H1 (cell line): ENCODE data around the gene IQSEC3. TPM values are rescaled to one million over a fixed set of nuclear protein-coding genes. Genes with fewer than 3 reads are reported as not detected.

Experiments used
- CTCF ChIA-PET: fragments of 300-600 bp; sonication (Branson Sonifier 250); formaldehyde crosslinking; loops from one replicate; lab custom pipeline; 2021; ENCODE audit not compliant: partially characterized antibody; lab: Charles Lee
- POLR2A ChIA-PET: fragments of 300-600 bp; sonication (Branson Sonifier 250); formaldehyde crosslinking; loops from one replicate; lab custom pipeline; 2021; ENCODE audit warnings: inconsistent platforms; ENCODE audit not compliant: partially characterized antibody; lab: Charles Lee
- DNase-seq, 2 experiments: peaks; one replicate each; pipeline versions ENCODE4 v3.0.0 to v3.0.0-alpha.2; 2010 to 2022; ENCODE audit warnings: low spot score in 2 of 2, low read depth in 1 of 2, mixed read lengths in 1 of 2
- FAIRE-seq: peaks from 2 replicates; lab custom pipeline; 2011; peaks lifted over from hg19 to GRCh38; lab: Jason Lieb, UNC
- H2AFZ ChIP-seq: 2 replicates; pipeline ENCODE4 v1.8.1; 2012; ENCODE audit warnings: low read length, inconsistent platforms
- H2AK5ac ChIP-seq: 2 replicates; pipeline ENCODE4 v1.6.1; 2013; ENCODE audit warnings: low read depth, low read length
- H2BK120ac ChIP-seq: replicated peaks from 2 replicates; pipeline ENCODE3; 2013; ENCODE audit warnings: low read depth, low read length, inconsistent platforms
- H2BK12ac ChIP-seq: 2 replicates; pipeline ENCODE4 v1.6.1; 2013; ENCODE audit warnings: low read depth, low read length
- H2BK15ac ChIP-seq: 2 replicates; pipeline ENCODE4 v1.6.1; 2013; ENCODE audit warnings: low read length
- H2BK20ac ChIP-seq: 2 replicates; pipeline ENCODE4 v1.6.1; 2013; ENCODE audit warnings: low read length
- H2BK5ac ChIP-seq: 2 replicates; pipeline ENCODE4 v1.6.1; 2013; ENCODE audit warnings: low read depth, low read length
- H3K14ac ChIP-seq: 2 replicates; pipeline ENCODE4 v1.6.1; 2013; ENCODE audit warnings: inconsistent platforms; ENCODE audit not compliant: insufficient read length
- H3K18ac ChIP-seq: 2 replicates; pipeline ENCODE4 v1.6.1; 2013; ENCODE audit warnings: low read length; ENCODE audit errors: extremely low read depth
- H3K23ac ChIP-seq: 2 replicates; pipeline ENCODE4 v1.6.1; 2013; ENCODE audit warnings: inconsistent platforms; ENCODE audit not compliant: insufficient read length
- H3K23me2 ChIP-seq: 2 replicates; pipeline ENCODE4 v1.6.1; 2013; ENCODE audit warnings: low read depth, low read length
- H3K27ac ChIP-seq: 2 replicates; pipeline ENCODE4 v1.6.1; 2011; ENCODE audit warnings: low read depth, low read length, inconsistent platforms
- H3K27me3 ChIP-seq, 4 experiments: replicated peaks in 1 of 4; 1 replicate in 1 of 4; 2 replicates in 3 of 4; pipeline versions ENCODE4 v1.6.1 to v1.8.1; 2011 to 2013; ENCODE audit warnings: low read length in 3 of 4, mild to moderate bottlenecking in 3 of 4, inconsistent platforms in 2 of 4, mixed read lengths in 2 of 4, moderate library complexity in 1 of 4; ENCODE audit not compliant: control insufficient read depth in 3 of 4, insufficient read depth in 3 of 4; ENCODE audit errors: extremely low read depth in 1 of 4
- H3K36me3 ChIP-seq, 4 experiments: 2 replicates each; pipeline versions ENCODE4 v1.6.1 to v1.8.1; 2011 to 2013; ENCODE audit warnings: mild to moderate bottlenecking in 4 of 4, low read length in 3 of 4, moderate library complexity in 2 of 4, control low read depth in 1 of 4, inconsistent platforms in 1 of 4; ENCODE audit not compliant: insufficient read depth in 4 of 4, control insufficient read depth in 2 of 4
- H3K4ac ChIP-seq: replicated peaks from 2 replicates; pipeline ENCODE3; 2013; ENCODE audit warnings: low read length, low read depth, mixed read lengths, inconsistent platforms; ENCODE audit not compliant: insufficient read length
- H3K4me1 ChIP-seq, 4 experiments: replicated peaks in 1 of 4; 1 replicate in 1 of 4; 2 replicates in 3 of 4; pipeline versions ENCODE4 v1.6.1 to v1.8.1; 2011 to 2013; ENCODE audit warnings: low read length in 3 of 4, inconsistent platforms in 2 of 4, mixed read lengths in 1 of 4; ENCODE audit not compliant: insufficient read depth in 4 of 4, control insufficient read depth in 3 of 4
- H3K4me2 ChIP-seq, 2 experiments: 2 replicates each; pipeline versions ENCODE4 v1.6.1 to v1.8.1; 2011 to 2013; ENCODE audit warnings: low read depth in 2 of 2, low read length in 2 of 2, control low read depth in 1 of 2, inconsistent platforms in 1 of 2, mild to moderate bottlenecking in 1 of 2; ENCODE audit not compliant: insufficient read depth in 1 of 2
- H3K4me3 ChIP-seq, 4 experiments: fragments of 200-600, 300-600 bp in 1 of 4; sonication (generic), shearing (Covaris generic), sonication (Bioruptor Twin) in 1 of 4; 2 replicates each; pipeline versions ENCODE4 v1.5.1 to v1.8.1; 2011 to 2016; ENCODE audit warnings: low read length in 4 of 4, low read depth in 3 of 4, control low read depth in 2 of 4, inconsistent platforms in 2 of 4, mild to moderate bottlenecking in 2 of 4, mixed read lengths in 1 of 4, moderate library complexity in 1 of 4; ENCODE audit not compliant: insufficient read depth in 2 of 4; ENCODE audit errors: extremely low read depth in 1 of 4
- H3K56ac ChIP-seq: replicated peaks from 2 replicates; pipeline ENCODE3; 2013; ENCODE audit warnings: low read depth, mild to moderate bottlenecking, mixed read lengths, low read length, inconsistent platforms; ENCODE audit not compliant: insufficient read length
- H3K79me1 ChIP-seq: 2 replicates; pipeline ENCODE4 v1.6.1; 2013; ENCODE audit warnings: low read depth, low read length, control low read depth
- H3K79me2 ChIP-seq, 2 experiments: 2 replicates each; pipeline versions ENCODE4 v1.6.1 to v1.8.1; 2012 to 2013; ENCODE audit warnings: low read length in 2 of 2, mild to moderate bottlenecking in 2 of 2, inconsistent platforms in 1 of 2; ENCODE audit not compliant: insufficient read depth in 2 of 2, control insufficient read depth in 1 of 2
- H3K9ac ChIP-seq, 4 experiments: replicated peaks in 1 of 4; 1 replicate in 1 of 4; 2 replicates in 3 of 4; pipeline versions ENCODE4 v1.6.1 to v1.8.1; 2011 to 2013; ENCODE audit warnings: low read depth in 3 of 4, low read length in 3 of 4, control low read depth in 2 of 4, mild to moderate bottlenecking in 2 of 4, moderate library complexity in 2 of 4, inconsistent platforms in 1 of 4; ENCODE audit errors: extremely low read depth in 1 of 4
- H3K9me3 ChIP-seq, 2 experiments: 2 replicates each; pipeline versions ENCODE4 v1.6.1 to v1.8.1; 2012 to 2013; ENCODE audit warnings: mild to moderate bottlenecking in 2 of 2, moderate library complexity in 2 of 2, control low read depth in 1 of 2, inconsistent platforms in 1 of 2, low read depth in 1 of 2, low read length in 1 of 2, mixed read lengths in 1 of 2; ENCODE audit not compliant: insufficient read depth in 2 of 2
- H4K20me1 ChIP-seq, 2 experiments: replicated peaks in 1 of 2; 2 replicates each; pipeline versions ENCODE3 to v1.8.1; 2011 to 2013; ENCODE audit warnings: inconsistent platforms in 2 of 2, low read length in 2 of 2, mild to moderate bottlenecking in 1 of 2; ENCODE audit not compliant: insufficient read depth in 2 of 2, control insufficient read depth in 1 of 2
- H4K5ac ChIP-seq: 2 replicates; pipeline ENCODE4 v1.6.1; 2013; ENCODE audit warnings: low read length, low read depth, mixed read lengths, inconsistent platforms; ENCODE audit not compliant: insufficient read length
- H4K8ac ChIP-seq: 2 replicates; pipeline ENCODE4 v1.8.0; 2013; ENCODE audit warnings: mild to moderate bottlenecking, moderate library complexity, low read length, inconsistent platforms; ENCODE audit not compliant: insufficient read depth; ENCODE audit errors: extremely low read depth
- H4K91ac ChIP-seq: replicated peaks from 2 replicates; pipeline ENCODE3; 2013; ENCODE audit warnings: low read length, mixed read lengths, inconsistent platforms; ENCODE audit not compliant: insufficient read length
- ASH2L ChIP-seq: fragments of 200-600, 300-600 bp; sonication (generic); IDR thresholded peaks from one replicate; pipeline ENCODE4 v1.7.1; 2017; ENCODE audit warnings: low read length
- BCL11A ChIP-seq, 2 experiments: IDR thresholded peaks; one replicate each; pipeline ENCODE4 v1.6.1; 2011; ENCODE audit warnings: low read depth in 2 of 2, low read length in 2 of 2, mild to moderate bottlenecking in 2 of 2
- CBX5 ChIP-seq: fragments of 300-800, 300-1000 bp; sonication (generic); IDR thresholded peaks from 2 replicates; pipeline ENCODE4 v1.7.1; 2016; ENCODE audit warnings: antibody characterized with exemption, low read length, low read depth
- CTBP2 ChIP-seq: IDR thresholded peaks from 2 replicates; pipeline ENCODE4 v1.7.0; 2011; ENCODE audit warnings: borderline replicate concordance, mild to moderate bottlenecking, moderate library complexity, mixed read lengths, low read length; ENCODE audit not compliant: insufficient read depth, insufficient read length
- EGR1 ChIP-seq: IDR thresholded peaks from 2 replicates; pipeline ENCODE4 v1.6.1; 2011; ENCODE audit warnings: low read depth, low read length, borderline replicate concordance
- EP300 ChIP-seq, 2 experiments: IDR thresholded peaks; 1 replicate in 1 of 2; 2 replicates in 1 of 2; pipeline ENCODE4 v1.6.1; 2011 to 2012; ENCODE audit warnings: low read depth in 2 of 2, low read length in 2 of 2, mild to moderate bottlenecking in 2 of 2, borderline replicate concordance in 1 of 2, inconsistent platforms in 1 of 2, moderate library complexity in 1 of 2
- GABPA ChIP-seq: IDR thresholded peaks from 2 replicates; pipeline ENCODE4 v1.6.1; 2011; ENCODE audit warnings: mild to moderate bottlenecking, low read length, moderate library complexity, borderline replicate concordance; ENCODE audit not compliant: insufficient read depth
- JUN ChIP-seq: IDR thresholded peaks from 2 replicates; pipeline ENCODE4 v1.6.1; 2011; ENCODE audit warnings: low read depth, mild to moderate bottlenecking, improper control_type of control experiment, low read length
- POLR2AphosphoS5 ChIP-seq: IDR thresholded peaks from 2 replicates; pipeline ENCODE4 v1.6.1; 2011; ENCODE audit warnings: low read depth, low read length
- RNF2 ChIP-seq: fragments of 200-900, 300-1000 bp; sonication (generic); IDR thresholded peaks from 2 replicates; pipeline ENCODE4 v1.7.1; 2016; ENCODE audit warnings: borderline replicate concordance, low read depth, mild to moderate bottlenecking, antibody characterized with exemption, low read length; ENCODE audit not compliant: poor library complexity, severe bottlenecking; ENCODE audit errors: missing control alignments
- RXRA ChIP-seq: IDR thresholded peaks from 2 replicates; pipeline ENCODE4 v1.6.1; 2011; ENCODE audit warnings: low read depth, mild to moderate bottlenecking, low read length, moderate library complexity; ENCODE audit not compliant: insufficient read depth
- SIX5 ChIP-seq: IDR thresholded peaks from 2 replicates; pipeline ENCODE4 v1.6.1; 2011; ENCODE audit warnings: mild to moderate bottlenecking, low read depth, low read length
- SP2 ChIP-seq: IDR thresholded peaks from 2 replicates; pipeline ENCODE4 v1.6.1; 2012; ENCODE audit warnings: mild to moderate bottlenecking, low read length, inconsistent platforms
- SUZ12 ChIP-seq: fragments of 200-600 bp; sonication (generic); IDR thresholded peaks from 2 replicates; pipeline ENCODE4 v1.6.1; 2012; ENCODE audit warnings: mild to moderate bottlenecking, inconsistent platforms, low read length, moderate library complexity, mixed read lengths
- WGBS, 2 experiments: shearing (Covaris generic) in 1 of 2; methylation state at CpG; one replicate each; pipeline versions ENCODE4 v1.1.6 to v1.1.7; 2013 to 2015; ENCODE audit warnings: low lambda C conversion rate in 2 of 2, mixed read lengths in 2 of 2, inconsistent platforms in 1 of 2, low coverage in 1 of 2, missing lambda C conversion rate in 1 of 2; ENCODE audit not compliant: insufficient replicate concordance in 2 of 2, insufficient coverage in 1 of 2, insufficient read length in 1 of 2; ENCODE audit errors: extremely low coverage in 1 of 2, missing lambda C conversion rate in 1 of 2; 5-methylcytosine and 5-hydroxymethylcytosine counted together
- polyA plus RNA-seq, 7 experiments: library from polyadenylated mRNA; depleted of rRNA in 3 of 7; stranded (reverse) in 5 of 7; unstranded in 2 of 7; fragments of >200 nt in 5 of 7; fragments of 200-250 nt in 2 of 7; gene quantifications; 1 replicate in 5 of 7; 2 replicates in 1 of 7; 4 replicates in 1 of 7; pipeline versions ENCODE4 v1.2.1 to v1.2.3, GENCODE V29; 2011 to 2013; ENCODE audit warnings: missing spikeins in 2 of 7, mixed read lengths in 2 of 7
- total RNA-seq: library from RNA; stranded (reverse); fragmentation: NEBNext Ultra II Directional; extraction: Animal tissue kit (Norgen Biotek cat#: 25700); gene quantifications from 2 replicates; pipeline ENCODE4 v1.2.1, GENCODE V29; 2021

Gene IQSEC3
- total and polyA plus RNA-seq, 2 of the 8 experiments (the other 6 are each of a cell fraction or from before 2014, with no cell fraction given), result 1.2 to 3.1 TPM

DNA sequence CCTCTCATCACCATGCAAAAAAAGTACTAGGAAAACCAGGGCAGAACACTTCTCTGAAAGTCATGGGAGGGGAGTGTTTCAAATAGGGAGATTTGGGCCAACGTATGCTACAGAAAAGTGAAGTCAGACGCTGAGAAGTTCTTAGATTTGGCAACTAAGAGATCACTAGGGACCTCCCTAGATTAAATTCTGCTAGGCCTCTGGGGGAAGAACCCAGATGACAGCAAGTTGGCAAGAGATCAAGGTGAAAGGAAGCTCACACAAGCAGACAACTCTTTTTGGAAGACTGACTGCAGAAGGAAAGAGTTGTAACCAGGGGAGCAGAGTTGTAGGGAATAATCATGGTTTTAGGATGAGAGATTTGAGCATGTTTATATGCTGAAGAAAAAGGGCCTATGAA is 20.7 kb downstream of the IQSEC3 start:
- H4K91ac ChIP-seq, result no peak overlapping the region
- no peak overlapping the region for H3K18ac ChIP-seq
- H3K27ac ChIP-seq, result no peak overlapping the region
- H3K79me2 ChIP-seq, result no peaks in the 10 kb centered on the region
- H3K27me3 ChIP-seq, result no peaks in the 10 kb centered on the region; a peak in 1 of 7 replicates
- POLR2A ChIA-PET, result interaction anchor here (1.3 kb wide), 1 partner anchor 13 kb away, joined by 3 read pairs; no protein-coding TSS in a partner anchor
- no peaks in the 10 kb centered on the region for H3K79me1 ChIP-seq
- WGBS, 2 experiments, result 75% methylated on average over 2 of the region's 2 CpGs; no CpG with 5 or more reads in 1 of the 2 experiments
- H3K4me2 ChIP-seq, result no peak overlapping the region
- no peak overlapping the region for H4K5ac ChIP-seq
- no peak overlapping the region for H2BK15ac ChIP-seq
- H3K23me2 ChIP-seq, result no peaks in the 10 kb centered on the region
- H2BK20ac ChIP-seq, result no peak overlapping the region
- CTCF ChIA-PET, result interaction anchor here (1.4 to 1.7 kb wide), 3 partner anchors 8 to 132 kb away, joined by 3 to 4 read pairs (median 4); no protein-coding TSS in a partner anchor
- no peak overlapping the region for H3K9ac ChIP-seq
- H3K36me3 ChIP-seq, result no peaks in the 10 kb centered on the region
- peaks cover 0 to 2% of the 10 kb centered on the region in 2 experiments for H4K20me1 ChIP-seq
- no peak overlapping the region for H4K8ac ChIP-seq
- no peak overlapping the region for H2AFZ ChIP-seq
- FAIRE-seq, result no peak
- no peak overlapping the region for H2AK5ac ChIP-seq
- no peak overlapping the region for H3K23ac ChIP-seq
- DNase-seq, result no peak
- H2BK12ac ChIP-seq, result no peak overlapping the region
- H2BK120ac ChIP-seq, result no peak overlapping the region
- H3K4me3 ChIP-seq, result no peak overlapping the region
- no peak overlapping the region for H3K56ac ChIP-seq
- no peak overlapping the region for H3K14ac ChIP-seq
- H2BK5ac ChIP-seq, result no peak overlapping the region
- H3K9me3 ChIP-seq, result peaks cover 0 to 4% of the 10 kb centered on the region in 2 experiments; a peak in 2 of 4 replicates
- H3K4ac ChIP-seq, result no peak overlapping the region
- H3K4me1 ChIP-seq, result peaks cover 0 to 8% (median 0%) of the 10 kb centered on the region in 4 experiments; a peak in 1 of 7 replicates
- no peak for TF ChIP-seq BCL11A (IDR thresholded peaks at IDR 0.05; ENCODE audit: low read depth in 2 of 2, low read length in 2 of 2)
- TF ChIP-seq RXRA, result no peak
- no peak for TF ChIP-seq SUZ12
- TF ChIP-seq JUN, result no peak
- no peak for TF ChIP-seq CBX5
- no peak for TF ChIP-seq SP2
- TF ChIP-seq RNF2, result no peak
- no peak for TF ChIP-seq POLR2AphosphoS5
- no peak for TF ChIP-seq ASH2L
- TF ChIP-seq SIX5, result no peak
- TF ChIP-seq GABPA, result no peak
- TF ChIP-seq EP300 (IDR thresholded peaks at IDR 0.05; ENCODE audit: borderline replicate concordance in 1 of 2, low read depth in 2 of 2, low read length in 2 of 2), result no peak
- TF ChIP-seq CTBP2, result no peak
- TF ChIP-seq EGR1, result no peak
